K562 (cell line): ENCODE results near the gene PCDH7. TPM values are rescaled to one million over a fixed set of nuclear protein-coding genes. Genes with fewer than 3 reads are reported as not detected.

Experiments used
- ATAC-seq: fragments of 200-7000 bp; cut with Tn5 transposase; 3 replicates; pipeline ENCODE4 v1.9.1; 2020; ENCODE audit warnings: moderate library complexity
- BruUV-seq: library from RNA; stranded (reverse); fragments of 400-500 nt; replicated peaks from 2 replicates; lab custom pipeline; 2021; lab: Mats Ljungman, UMichigan
- CTCF ChIA-PET: fragments of 300-600 bp; formaldehyde crosslinking; extraction: SDS; loops from one replicate; lab custom pipeline; 2021; ENCODE audit warnings: low intra/inter-chr PET ratio; lab: Yijun Ruan, JAX
- POLR2A ChIA-PET: fragments of 300-600, 350-650 bp; sonication (Branson Sonifier 250); formaldehyde crosslinking; extraction: SDS; loops from one replicate; lab custom pipeline; 2021; ENCODE audit warnings: antibody characterized with exemption, inconsistent platforms; lab: Yijun Ruan, JAX
- DNase-seq, 4 experiments: peaks; one replicate each; pipeline versions ENCODE4 v3.0.0 to v3.0.0-alpha.2; 2011 to 2018; ENCODE audit warnings: low spot score in 3 of 4, mixed read lengths in 3 of 4; ENCODE audit errors: extremely low read depth in 1 of 4
- FAIRE-seq: peaks from 2 replicates; lab custom pipeline; 2011; peaks lifted over from hg19 to GRCh38; lab: Jason Lieb, UNC
- H2AFZ ChIP-seq: 2 replicates; pipeline ENCODE4 v1.6.0; 2011; ENCODE audit warnings: low read depth, low read length, control low read depth, inconsistent platforms
- H3K27ac ChIP-seq: fragments of 200-600 bp; 3 replicates; pipeline ENCODE4 v1.8.0; 2011; ENCODE audit warnings: low read depth, mild to moderate bottlenecking, control low read depth, inconsistent platforms, low read length, moderate library complexity, mixed read lengths; ENCODE audit errors: extremely low read depth
- H3K27me3 ChIP-seq, 2 experiments: fragments of 300-600 bp in 1 of 2; 2 replicates in 1 of 2; 3 replicates in 1 of 2; pipeline versions ENCODE4 v1.6.0 to v1.8.0; 2011; ENCODE audit warnings: inconsistent platforms in 2 of 2, low read length in 2 of 2, mild to moderate bottlenecking in 1 of 2, mixed read lengths in 1 of 2, moderate library complexity in 1 of 2; ENCODE audit not compliant: control insufficient read depth in 2 of 2, insufficient read depth in 2 of 2
- H3K36me3 ChIP-seq: fragments of 300-600 bp; 3 replicates; pipeline ENCODE4 v1.8.0; 2011; ENCODE audit warnings: mild to moderate bottlenecking, low read length, inconsistent platforms; ENCODE audit not compliant: control insufficient read depth, insufficient read depth
- H3K4me1 ChIP-seq, 2 experiments: fragments of 200-600 bp in 1 of 2; replicated peaks in 1 of 2; 2 replicates in 1 of 2; 3 replicates in 1 of 2; pipeline versions ENCODE4 v1.5.1 to v1.8.0; 2011; ENCODE audit warnings: inconsistent platforms in 2 of 2, low read length in 2 of 2, mild to moderate bottlenecking in 1 of 2, mixed read lengths in 1 of 2, moderate library complexity in 1 of 2; ENCODE audit not compliant: control insufficient read depth in 2 of 2, insufficient read depth in 2 of 2
- H3K4me2 ChIP-seq: 2 replicates; pipeline ENCODE4 v1.6.1; 2011; ENCODE audit warnings: low read length, control low read depth, inconsistent platforms, mixed read lengths; ENCODE audit not compliant: insufficient read depth
- H3K4me3 ChIP-seq: fragments of 200-600 bp; sonication (generic), shearing (Covaris generic); 2 replicates; pipeline ENCODE4 v1.5.1; 2016; ENCODE audit warnings: control low read depth, inconsistent platforms
- H3K79me2 ChIP-seq: fragments of 200-600 bp; 3 replicates; pipeline ENCODE4 v1.8.0; 2011; ENCODE audit warnings: low read length, inconsistent platforms; ENCODE audit not compliant: control insufficient read depth, insufficient read depth
- H3K9ac ChIP-seq, 2 experiments: 2 replicates each; pipeline versions ENCODE4 v1.6.0 to v1.6.1; 2011; ENCODE audit warnings: low read depth in 2 of 2, low read length in 2 of 2, control low read depth in 1 of 2, inconsistent platforms in 1 of 2, mild to moderate bottlenecking in 1 of 2, mixed read lengths in 1 of 2; ENCODE audit not compliant: insufficient read depth in 1 of 2
- H3K9me1 ChIP-seq: one replicate; pipeline ENCODE4 v1.6.0; 2011; ENCODE audit warnings: inconsistent platforms, mild to moderate bottlenecking, low read length, moderate library complexity; ENCODE audit not compliant: control insufficient read depth, insufficient read depth
- H3K9me3 ChIP-seq: replicated peaks from 2 replicates; pipeline ENCODE4 v1.5.1; 2011; ENCODE audit warnings: low read depth, low read length, inconsistent platforms; ENCODE audit not compliant: control insufficient read depth, insufficient read depth
- H4K20me1 ChIP-seq: replicated peaks from 2 replicates; pipeline ENCODE4 v1.6.1; 2011; ENCODE audit warnings: low read length, inconsistent platforms, mixed read lengths; ENCODE audit not compliant: control insufficient read depth, insufficient read depth
- BHLHE40 ChIP-seq: IDR thresholded peaks from 2 replicates; pipeline ENCODE4 v1.6.1; 2011; ENCODE audit warnings: low read length, improper control_type of control experiment
- CBFA2T3 ChIP-seq: fragments of 450-650 bp; IDR thresholded peaks from 2 replicates; pipeline ENCODE4 v1.6.1; 2017
- CREBBP ChIP-seq: IDR thresholded peaks from one replicate; pipeline ENCODE4 v1.6.1; 2012; ENCODE audit warnings: low read depth, mild to moderate bottlenecking, control low read depth, inconsistent platforms, low read length
- GABPB1 ChIP-seq: sonication (generic); formaldehyde crosslinking; IDR thresholded peaks from 2 replicates; pipeline ENCODE4 v1.8.0; 2022; ENCODE audit warnings: mild to moderate bottlenecking, missing genetic modification reagents
- HDGF ChIP-seq: fragments of 450-650 bp; IDR thresholded peaks from 2 replicates; pipeline ENCODE4 v1.6.1; 2016
- HNRNPK ChIP-seq: fragments of 200-400 bp; formaldehyde crosslinking; IDR thresholded peaks from one replicate; pipeline ENCODE4 v1.6.1; 2018; ENCODE audit warnings: mild to moderate bottlenecking, low read depth, low read length; ENCODE audit not compliant: poor library complexity, severe bottlenecking
- KAT2B ChIP-seq: IDR thresholded peaks from one replicate; pipeline ENCODE4 v1.6.1; 2012; ENCODE audit warnings: low read depth, mild to moderate bottlenecking, control low read depth, inconsistent platforms, low read length, moderate library complexity
- KDM1A ChIP-seq, 2 experiments: fragments of 450-650 bp; IDR thresholded peaks; 2 replicates each; pipeline ENCODE4 v1.6.1; 2016; ENCODE audit warnings: mild to moderate bottlenecking in 2 of 2
- LEF1 ChIP-seq: fragments of 450-650 bp; IDR thresholded peaks from 2 replicates; pipeline ENCODE4 v1.6.1; 2016; ENCODE audit warnings: mild to moderate bottlenecking
- PHF20 ChIP-seq: fragments of 450-650 bp; IDR thresholded peaks from 2 replicates; pipeline ENCODE4 v1.6.1; 2018; ENCODE audit not compliant: partially characterized antibody
- PHF21A ChIP-seq: fragments of 450-650 bp; IDR thresholded peaks from 2 replicates; pipeline ENCODE4 v1.6.1; 2017; ENCODE audit warnings: low read depth, borderline replicate concordance
- RBM17 ChIP-seq: fragments of 200-400 bp; formaldehyde crosslinking; IDR thresholded peaks from 2 replicates; pipeline ENCODE4 v1.6.1; 2017; ENCODE audit warnings: low read depth, mild to moderate bottlenecking, low read length, borderline replicate concordance
- SIN3A ChIP-seq, 2 experiments: fragments of 150-350 bp in 1 of 2; IDR thresholded peaks; 2 replicates each; pipeline ENCODE4 v1.6.1; 2011 to 2016; ENCODE audit warnings: borderline replicate concordance in 2 of 2, low read depth in 2 of 2, low read length in 2 of 2, mild to moderate bottlenecking in 2 of 2, moderate library complexity in 2 of 2; ENCODE audit not compliant: control insufficient read depth in 1 of 2
- SRSF3 ChIP-seq: fragments of 200-400 bp; formaldehyde crosslinking; IDR thresholded peaks from 2 replicates; pipeline ENCODE4 v1.6.1; 2016; ENCODE audit warnings: mild to moderate bottlenecking, low read length, moderate library complexity; ENCODE audit not compliant: insufficient read depth
- TAF7 ChIP-seq: fragments of 450-650 bp; IDR thresholded peaks from 2 replicates; pipeline ENCODE4 v1.6.1; 2016; ENCODE audit warnings: missing genetic modification characterization, missing compliant biosample characterization
- U2AF2 ChIP-seq: fragments of 200-400 bp; formaldehyde crosslinking; optimal IDR thresholded peaks from 2 replicates; pipeline ENCODE3; 2017; ENCODE audit warnings: low read depth, mild to moderate bottlenecking, low read length
- ZNF232 ChIP-seq: sonication (generic); formaldehyde crosslinking; IDR thresholded peaks from 2 replicates; pipeline ENCODE4 v1.8.0; 2022; ENCODE audit warnings: mild to moderate bottlenecking, missing genetic modification reagents
- ZNF699 ChIP-seq: fragments of 250-450 bp; sonication (Bioruptor Pico); IDR thresholded peaks from 2 replicates; pipeline ENCODE4 v1.8.0; 2021; ENCODE audit warnings: mild to moderate bottlenecking, moderate library complexity; ENCODE audit not compliant: insufficient replicate concordance
- ZNF77 ChIP-seq: fragments of 250-450 bp; sonication (Bioruptor Pico); IDR thresholded peaks from 2 replicates; pipeline ENCODE4 v1.5.0; 2020
- WGBS: fragments of 100-300 bp; shearing (Covaris generic); methylation state at CpG from one replicate; pipeline ENCODE4 v1.1.6; 2016; ENCODE audit warnings: low coverage, mixed read lengths; ENCODE audit not compliant: insufficient coverage; ENCODE audit errors: missing lambda C conversion rate; 5-methylcytosine and 5-hydroxymethylcytosine counted together
- in situ Hi-C: fragments of 300-500 bp; cut with MboI; formaldehyde crosslinking; loops from 4 replicates; pipeline ENCODE4 v1.15.0; 2018; ENCODE audit warnings: inconsistent platforms, mixed read lengths
- intact Hi-C: fragments of 100-400 bp; cut with micrococcal nuclease; formaldehyde crosslinking; loops from 2 replicates; pipeline ENCODE4 v1.14.2; 2022
- polyA plus RNA-seq, 8 experiments: library from polyadenylated mRNA; depleted of rRNA in 4 of 8; stranded (reverse) in 5 of 8; unstranded in 3 of 8; fragments of >200 nt; fragmentation: Nextera tagmentation in 2 of 8; fragmentation: Illumina TruSeq in 1 of 8; extraction: Ambion mirVana in 2 of 8; extraction: Trizol in 1 of 8; gene quantifications; 2 replicates each; pipeline versions ENCODE4 v1.2.1 to v1.2.3, GENCODE V29; 2011 to 2014; ENCODE audit warnings: inconsistent platforms in 1 of 8, missing spikeins in 1 of 8
- total RNA-seq, 7 experiments: library from RNA; depleted of rRNA in 6 of 7; stranded (reverse); fragments of >200 nt in 6 of 7; fragmentation: Illumina TruSeq in 2 of 7; extraction: Trizol in 2 of 7; gene quantifications; 2 replicates each; pipeline versions ENCODE4 v1.2.1 to v1.2.3, GENCODE V29; 2011 to 2021; ENCODE audit warnings: low replicate concordance in 1 of 7
- TF ChIP-seq, protein P1 (sequence below): fragments of 450-650 bp; formaldehyde crosslinking; IDR thresholded peaks from 2 replicates; pipeline ENCODE4 v1.4.0; 2020; ENCODE audit warnings: mild to moderate bottlenecking, moderate library complexity
- TF ChIP-seq, protein P2 (sequence below): fragments of 450-650 bp; formaldehyde crosslinking; IDR thresholded peaks from 2 replicates; pipeline ENCODE4 v1.4.0; 2020; ENCODE audit warnings: mild to moderate bottlenecking, moderate library complexity
- TF ChIP-seq, protein P3 (sequence below): fragments of 250-450 bp; sonication (Bioruptor Pico); IDR thresholded peaks from 2 replicates; pipeline ENCODE4 v1.8.0; 2021; ENCODE audit warnings: moderate library complexity, mild to moderate bottlenecking, inconsistent platforms

Gene PCDH7
- total and polyA plus RNA-seq, 9 of the 15 experiments (the other 6 are each of a cell fraction or from before 2014, with no cell fraction given): not detected

DNA sequence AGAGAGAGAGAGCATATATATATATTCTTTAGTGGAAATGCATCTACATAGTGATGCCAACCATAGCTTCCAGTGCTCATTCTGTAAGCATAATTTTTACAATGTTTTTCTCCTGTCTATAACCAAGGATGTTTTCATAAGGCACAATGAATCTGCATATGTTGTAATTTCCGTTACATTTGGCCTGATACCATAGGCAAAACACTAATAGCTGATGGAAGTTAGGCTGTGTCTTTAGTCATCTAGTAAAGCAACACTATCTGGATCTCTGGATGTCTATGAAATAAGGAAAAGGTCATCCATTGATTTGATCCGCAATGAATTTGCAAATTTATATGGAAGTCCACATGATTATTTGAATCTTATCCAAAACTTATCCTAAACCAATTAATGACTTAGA lies 8.1 kb downstream of the PCDH7 start (continued):
- TF ChIP-seq, protein P1, sequence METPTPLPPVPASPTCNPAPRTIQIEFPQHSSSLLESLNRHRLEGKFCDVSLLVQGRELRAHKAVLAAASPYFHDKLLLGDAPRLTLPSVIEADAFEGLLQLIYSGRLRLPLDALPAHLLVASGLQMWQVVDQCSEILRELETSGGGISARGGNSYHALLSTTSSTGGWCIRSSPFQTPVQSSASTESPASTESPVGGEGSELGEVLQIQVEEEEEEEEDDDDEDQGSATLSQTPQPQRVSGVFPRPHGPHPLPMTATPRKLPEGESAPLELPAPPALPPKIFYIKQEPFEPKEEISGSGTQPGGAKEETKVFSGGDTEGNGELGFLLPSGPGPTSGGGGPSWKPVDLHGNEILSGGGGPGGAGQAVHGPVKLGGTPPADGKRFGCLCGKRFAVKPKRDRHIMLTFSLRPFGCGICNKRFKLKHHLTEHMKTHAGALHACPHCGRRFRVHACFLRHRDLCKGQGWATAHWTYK: no peak
- TF ChIP-seq BHLHE40: no peak
- TF ChIP-seq SRSF3: no peak
- TF ChIP-seq, protein P2, sequence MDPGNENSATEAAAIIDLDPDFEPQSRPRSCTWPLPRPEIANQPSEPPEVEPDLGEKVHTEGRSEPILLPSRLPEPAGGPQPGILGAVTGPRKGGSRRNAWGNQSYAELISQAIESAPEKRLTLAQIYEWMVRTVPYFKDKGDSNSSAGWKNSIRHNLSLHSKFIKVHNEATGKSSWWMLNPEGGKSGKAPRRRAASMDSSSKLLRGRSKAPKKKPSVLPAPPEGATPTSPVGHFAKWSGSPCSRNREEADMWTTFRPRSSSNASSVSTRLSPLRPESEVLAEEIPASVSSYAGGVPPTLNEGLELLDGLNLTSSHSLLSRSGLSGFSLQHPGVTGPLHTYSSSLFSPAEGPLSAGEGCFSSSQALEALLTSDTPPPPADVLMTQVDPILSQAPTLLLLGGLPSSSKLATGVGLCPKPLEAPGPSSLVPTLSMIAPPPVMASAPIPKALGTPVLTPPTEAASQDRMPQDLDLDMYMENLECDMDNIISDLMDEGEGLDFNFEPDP (CRISPR knock-in tag): no peak
- TF ChIP-seq PHF20: no peak

DNA sequence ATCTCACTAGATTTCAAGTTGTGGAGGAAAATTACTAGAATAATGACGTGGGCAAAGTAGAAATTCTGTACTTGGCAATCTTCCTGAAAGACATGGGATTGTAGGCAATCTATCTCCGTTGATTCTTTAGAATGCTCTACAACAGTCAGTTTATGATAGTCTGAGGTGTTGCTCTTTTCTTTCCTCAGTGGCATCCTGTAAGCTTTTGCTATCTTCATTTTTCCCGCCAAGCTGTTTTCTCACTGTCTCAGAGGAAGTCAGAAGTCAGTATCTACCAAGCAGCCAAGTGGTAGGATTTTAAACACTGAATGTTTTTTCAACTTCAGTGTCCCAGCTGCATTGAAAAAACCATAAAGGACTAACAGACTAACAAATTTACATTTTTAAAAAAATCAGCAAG lies 23.7 kb downstream of the PCDH7 start:
- Histone ChIP-seq H2AFZ (no peak overlapping the region), H3K27me3 (no peaks in the 10 kb centered on the region), H3K9ac (no peak overlapping the region), H3K36me3 (no peaks in the 10 kb centered on the region), H3K4me3 (no peak overlapping the region), H3K4me1 (no peaks in the 10 kb centered on the region), H3K4me2 (no peak overlapping the region), H4K20me1 (no peaks in the 10 kb centered on the region), H3K27ac (no peak overlapping the region), H3K79me2 (no peaks in the 10 kb centered on the region), H3K9me1 (no peaks in the 10 kb centered on the region), H3K9me3 (0 out of 2 replicates have a peak, but pooled peaks cover 2% of the 10 kb centered on the region)
- ATAC-seq (no peak), FAIRE-seq (no peak), DNase-seq (no peak)
- ChIA-PET CTCF (no interaction called here), POLR2A (no interaction called here)
- intact Hi-C loops: no loop called here
- in situ Hi-C loops: no loop called here
- WGBS: 3% methylated on average over 3 of the region's 3 CpGs
- no TSS peak for BruUV-seq
- TF ChIP-seq CREBBP (no peak), ZNF77 (CRISPR knock-in tag) (no peak), ZNF699 (CRISPR knock-in tag) (no peak), RBM17 (no peak), HNRNPK (no peak), CBFA2T3 (no peak), TAF7 (tag) (no peak), HDGF (no peak), LEF1 (no peak), KDM1A (IDR thresholded peaks at IDR 0.05) (no peak), GABPB1 (CRISPR knock-in tag) (no peak), U2AF2 (no peak), KAT2B (no peak), PHF21A (no peak), SIN3A (IDR thresholded peaks at IDR 0.05; ENCODE audit: borderline replicate concordance in 2 of 2, control insufficient read depth in 1 of 2, low read depth in 2 of 2, low read length in 2 of 2) (no peak), ZNF232 (CRISPR knock-in tag) (no peak)
- TF ChIP-seq, protein P3, sequence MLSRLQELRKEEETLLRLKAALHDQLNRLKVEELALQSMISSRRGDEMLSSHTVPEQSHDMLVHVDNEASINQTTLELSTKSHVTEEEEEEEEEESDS (CRISPR knock-in tag): no peak
